ENCODE measurements around the gene HSPA12B.
A peak's percentile ranks its signal among the peaks of the same experiment; 100 is the strongest.

Gene HSPA12B, protein sequence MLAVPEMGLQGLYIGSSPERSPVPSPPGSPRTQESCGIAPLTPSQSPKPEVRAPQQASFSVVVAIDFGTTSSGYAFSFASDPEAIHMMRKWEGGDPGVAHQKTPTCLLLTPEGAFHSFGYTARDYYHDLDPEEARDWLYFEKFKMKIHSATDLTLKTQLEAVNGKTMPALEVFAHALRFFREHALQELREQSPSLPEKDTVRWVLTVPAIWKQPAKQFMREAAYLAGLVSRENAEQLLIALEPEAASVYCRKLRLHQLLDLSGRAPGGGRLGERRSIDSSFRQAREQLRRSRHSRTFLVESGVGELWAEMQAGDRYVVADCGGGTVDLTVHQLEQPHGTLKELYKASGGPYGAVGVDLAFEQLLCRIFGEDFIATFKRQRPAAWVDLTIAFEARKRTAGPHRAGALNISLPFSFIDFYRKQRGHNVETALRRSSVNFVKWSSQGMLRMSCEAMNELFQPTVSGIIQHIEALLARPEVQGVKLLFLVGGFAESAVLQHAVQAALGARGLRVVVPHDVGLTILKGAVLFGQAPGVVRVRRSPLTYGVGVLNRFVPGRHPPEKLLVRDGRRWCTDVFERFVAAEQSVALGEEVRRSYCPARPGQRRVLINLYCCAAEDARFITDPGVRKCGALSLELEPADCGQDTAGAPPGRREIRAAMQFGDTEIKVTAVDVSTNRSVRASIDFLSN

DNA sequence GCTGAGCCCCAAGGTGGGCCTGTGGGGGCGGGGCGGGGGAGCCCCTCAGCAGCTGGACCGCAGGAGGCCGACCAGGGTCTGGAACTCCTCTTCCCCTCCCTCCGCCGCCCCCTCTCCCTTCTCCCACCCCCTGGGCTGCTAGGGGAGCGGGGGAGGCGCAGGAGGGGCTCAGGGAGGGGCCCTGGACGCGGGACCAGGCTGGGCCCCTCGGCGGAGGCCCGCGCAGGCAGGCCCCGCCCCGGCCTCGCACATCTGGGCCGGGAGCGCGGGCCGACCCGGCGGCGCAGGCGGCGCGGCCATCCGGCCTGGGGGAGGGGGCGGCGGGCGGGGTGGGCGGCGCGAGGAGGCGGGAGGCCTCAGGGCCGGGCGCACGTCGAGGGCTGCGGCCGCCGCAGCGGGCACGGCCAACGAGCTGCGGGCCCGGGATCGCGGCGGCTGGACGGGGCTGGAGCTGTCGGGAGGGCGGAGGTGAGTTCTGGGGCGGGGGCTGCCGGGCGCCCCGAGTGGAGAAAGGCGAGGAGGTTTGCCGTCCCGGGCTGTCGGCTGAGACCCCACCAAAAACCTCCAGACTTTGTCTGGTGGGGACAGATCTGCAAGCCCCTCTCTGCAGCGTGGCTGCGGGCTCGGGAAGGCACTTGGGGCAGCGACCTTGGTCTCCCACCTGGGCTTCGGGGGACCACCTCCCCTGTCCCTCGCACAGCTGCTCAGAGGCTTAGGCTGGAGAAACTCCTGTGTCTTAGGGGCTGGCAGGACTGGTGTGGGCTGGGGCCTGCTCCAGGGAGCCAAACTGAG, at the start of gene HSPA12B:
Gene HSPA12B (plus strand): TSS at position 359 of the 792 bp plus-strand sequence. CDS start 5,990 bp downstream, outside the sequence.
- DNase-seq (ENCODE audit: low read depth, low spot score), result no peak

DNA sequence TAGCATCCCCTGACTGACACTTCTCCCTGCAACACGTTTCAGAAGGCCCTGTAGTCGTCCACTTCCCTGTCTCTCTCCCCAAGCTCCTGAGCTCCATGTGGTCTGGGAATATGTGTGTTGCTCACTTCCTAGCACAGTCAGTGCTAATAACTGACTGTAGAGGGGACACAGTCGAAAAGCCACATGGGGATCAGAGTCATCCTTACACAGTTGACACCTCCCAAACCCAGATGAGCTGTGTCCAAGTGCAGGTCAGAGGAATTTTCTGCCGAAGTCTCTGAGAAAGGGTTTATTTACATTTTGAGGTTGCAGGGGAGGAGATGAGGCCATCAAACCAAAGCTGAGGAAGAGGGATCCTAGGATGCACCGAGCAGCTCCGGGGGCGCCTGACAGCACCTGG, 47.1 kb upstream of the HSPA12B start:
- DNase-seq (ENCODE audit: low read depth, low spot score), result no peak

DNA sequence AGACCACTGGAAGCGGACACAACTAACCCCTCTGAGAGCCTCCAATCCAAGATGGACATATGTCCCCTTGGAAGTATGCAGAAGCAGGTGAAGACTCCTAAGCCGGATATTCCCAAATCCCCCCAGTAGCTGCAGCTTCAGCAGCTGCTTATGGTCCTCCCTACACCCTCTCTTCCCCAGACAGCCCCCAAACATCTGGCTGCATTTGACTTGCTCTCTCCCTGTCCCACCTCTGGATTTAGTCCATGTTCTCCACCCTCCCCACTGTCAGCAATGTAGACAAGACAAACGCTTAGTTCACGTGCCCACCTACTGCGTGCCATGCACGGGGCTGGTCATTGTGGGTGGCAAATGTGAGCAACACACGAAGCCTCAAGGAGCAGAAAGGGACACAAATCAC, 46.1 kb upstream of the HSPA12B start:
- DNase-seq (ENCODE audit: low read depth, low spot score), result no peak

DNA sequence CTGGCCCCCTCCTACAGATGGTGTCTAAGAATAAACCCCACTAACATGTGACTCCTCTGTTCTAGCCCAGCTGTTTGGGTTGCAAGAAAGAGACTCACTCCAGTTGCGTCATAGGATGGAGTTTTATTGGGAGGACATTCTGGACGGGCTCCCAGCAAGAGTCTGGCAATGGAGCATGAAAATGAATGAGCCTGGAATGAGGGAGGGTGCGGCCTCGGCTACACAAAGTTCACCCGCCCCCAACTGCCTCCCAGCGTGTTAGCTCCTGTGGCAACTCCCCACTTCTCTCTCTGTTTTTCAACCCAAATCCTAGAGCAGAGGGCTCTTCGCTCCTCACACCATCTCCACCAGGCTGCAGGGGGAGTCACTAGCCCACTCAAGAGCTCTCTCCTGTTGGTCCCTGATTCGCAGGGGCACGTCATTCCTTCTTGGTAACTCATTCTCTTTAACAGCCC, 45.6 kb upstream of the HSPA12B start:
- DNase-seq (ENCODE audit: low read depth, low spot score), result peak; percentile 92

DNA sequence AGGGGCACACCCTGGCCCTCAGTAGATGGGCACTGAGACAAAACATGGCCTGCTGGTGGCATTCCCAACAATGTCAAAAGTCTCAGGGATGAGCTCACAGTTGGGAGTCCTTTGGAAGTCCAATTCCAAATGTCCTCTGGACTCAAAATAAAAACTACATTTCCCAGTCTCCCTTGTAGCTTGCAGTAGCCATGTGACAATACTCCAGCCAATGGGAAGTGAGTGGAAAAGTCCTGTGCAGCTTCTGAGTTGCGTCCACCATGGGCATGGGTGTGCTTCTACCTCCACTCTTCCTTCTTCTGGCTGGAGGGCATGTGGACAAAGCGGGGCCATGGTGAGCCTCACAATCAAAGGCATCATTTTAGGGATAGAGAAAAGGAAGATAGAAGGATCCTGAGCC, 44.8 kb upstream of the HSPA12B start:
- peak; percentile 67 for DNase-seq (ENCODE audit: low read depth, low spot score)

DNA sequence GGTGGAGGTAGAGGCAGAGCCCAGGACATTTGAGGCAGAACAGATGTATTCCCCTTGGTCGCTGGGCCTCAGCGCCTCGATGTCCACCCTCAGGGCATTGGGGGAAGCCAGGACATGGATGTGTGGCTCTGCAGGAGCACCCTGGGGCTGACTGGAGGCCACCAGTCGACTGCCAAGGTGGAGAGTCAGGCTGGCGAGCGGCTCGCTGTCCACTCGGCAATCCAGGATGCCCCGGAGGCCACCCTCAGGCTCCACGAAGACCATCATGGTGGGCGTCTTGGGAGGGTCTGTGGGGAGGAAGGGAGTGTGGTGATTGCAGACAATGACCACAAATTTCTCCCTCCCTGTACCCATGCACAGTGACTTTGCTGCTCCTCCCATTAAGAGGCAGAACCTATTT, 42.5 kb upstream of the HSPA12B start:
- DNase-seq (ENCODE audit: low read depth, low spot score), result no peak

DNA sequence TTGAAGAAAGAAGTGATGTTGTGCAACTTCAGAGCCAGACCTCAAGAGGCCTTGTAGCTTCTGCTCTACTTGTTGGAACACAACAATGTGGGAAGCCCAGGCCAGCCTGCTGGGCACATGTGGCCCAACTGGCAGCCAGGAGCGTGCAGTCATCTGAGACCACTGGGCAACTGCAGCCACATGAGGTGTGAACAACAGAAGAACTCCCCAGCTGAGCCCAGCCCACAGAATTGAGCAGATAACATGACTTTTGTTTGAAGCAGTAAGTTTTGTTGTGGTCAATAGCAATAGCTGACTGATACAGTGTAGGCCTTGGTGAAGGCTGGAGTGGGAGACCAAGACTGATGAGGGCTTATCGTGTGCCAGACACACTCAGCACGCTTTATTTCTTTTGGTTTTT, 42.1 kb upstream of the HSPA12B start:
- no peak for DNase-seq (ENCODE audit: low read depth, low spot score)

DNA sequence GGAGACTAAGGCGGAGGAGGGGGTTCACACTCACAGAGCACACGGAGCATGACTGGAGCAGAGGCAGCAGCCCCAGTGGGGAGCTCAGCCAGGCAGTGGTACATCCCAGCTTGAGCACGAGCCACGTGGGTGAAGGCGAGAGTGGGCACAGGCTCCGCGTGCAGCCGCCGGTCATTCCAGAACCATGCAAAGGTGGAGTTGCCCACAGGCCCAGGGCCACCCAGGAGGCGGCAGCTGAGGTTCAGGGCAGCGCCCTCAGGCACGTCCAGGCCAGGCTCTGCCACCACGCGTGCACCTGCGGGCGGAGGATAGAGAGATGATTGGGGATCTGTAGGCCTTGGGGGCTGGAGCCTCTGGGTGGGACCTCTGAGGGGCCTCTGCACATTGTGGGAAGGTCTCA, 41.2 kb upstream of the HSPA12B start:
- no peak for DNase-seq (ENCODE audit: low read depth, low spot score)

DNA sequence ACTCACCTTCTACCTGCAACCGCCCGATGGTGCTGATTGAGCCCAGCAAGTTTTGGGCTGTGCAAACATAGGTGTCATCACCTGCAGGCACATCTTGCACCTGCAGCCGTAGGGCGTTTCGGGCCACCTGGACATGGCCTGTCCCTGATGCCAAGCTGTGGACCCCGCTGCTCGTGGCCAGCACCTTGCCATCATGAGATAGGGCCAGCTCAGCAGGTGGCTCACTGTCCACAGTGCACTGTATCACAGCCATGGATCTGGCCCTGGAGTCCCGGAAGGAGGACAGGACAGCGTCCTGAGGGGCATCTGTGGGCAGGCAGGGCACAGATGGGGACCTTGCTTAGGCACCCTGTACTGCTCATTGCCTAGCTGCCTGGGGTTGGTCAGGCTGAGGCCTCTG, 40.6 kb upstream of the HSPA12B start:
- no peak for DNase-seq (ENCODE audit: low read depth, low spot score)

DNA sequence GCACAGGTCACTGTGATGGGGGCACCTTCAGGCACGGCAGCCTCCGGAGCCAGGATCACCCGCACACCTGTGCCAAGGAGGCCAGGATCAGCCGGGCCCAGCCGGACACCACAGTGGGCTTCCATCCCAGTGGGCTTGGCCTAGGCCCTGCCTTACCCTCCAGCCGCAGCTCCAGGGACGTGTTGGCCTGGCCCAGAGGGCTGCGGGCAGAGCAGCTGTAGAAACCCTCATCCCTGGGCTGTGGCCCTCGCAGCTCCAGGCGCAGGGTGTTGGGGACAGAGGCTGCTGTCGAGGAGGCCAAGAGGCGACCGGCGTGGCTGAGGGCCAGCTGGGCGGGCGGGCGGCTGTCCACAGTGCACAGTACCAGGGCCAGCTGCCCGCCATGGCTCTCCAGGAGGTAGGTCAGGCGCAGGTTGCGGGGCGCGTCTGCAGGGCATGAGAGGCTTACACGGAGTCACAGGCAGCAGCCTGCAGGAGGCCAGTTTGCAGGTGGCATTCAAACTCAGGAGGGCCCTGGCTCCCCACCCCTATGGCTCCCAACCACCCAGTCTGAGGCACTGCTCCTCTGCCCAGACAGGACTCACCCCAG, 39.7 kb upstream of the HSPA12B start:
- DNase-seq (ENCODE audit: low read depth, low spot score), result no peak

DNA sequence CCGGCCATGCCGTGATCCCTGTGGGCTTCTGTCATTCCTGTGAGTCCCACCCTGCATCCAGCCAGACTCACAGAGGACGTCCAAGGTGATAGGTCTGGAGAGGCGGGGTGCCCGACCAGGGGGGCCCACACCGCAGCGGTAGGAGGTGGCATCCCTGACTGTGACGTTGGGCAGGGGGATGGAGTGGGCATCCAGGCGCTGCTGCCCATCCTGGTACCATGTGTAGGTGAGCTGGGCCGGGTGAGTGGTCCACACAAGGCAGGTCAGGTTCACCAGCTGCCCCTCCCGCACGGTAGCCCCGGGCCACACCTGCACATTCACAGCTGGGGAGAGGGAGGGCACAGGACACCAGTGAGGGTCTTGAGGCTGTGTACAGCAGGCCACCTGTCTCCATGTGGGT, 39.1 kb upstream of the HSPA12B start:
- no peak for DNase-seq (ENCODE audit: low read depth, low spot score)

DNA sequence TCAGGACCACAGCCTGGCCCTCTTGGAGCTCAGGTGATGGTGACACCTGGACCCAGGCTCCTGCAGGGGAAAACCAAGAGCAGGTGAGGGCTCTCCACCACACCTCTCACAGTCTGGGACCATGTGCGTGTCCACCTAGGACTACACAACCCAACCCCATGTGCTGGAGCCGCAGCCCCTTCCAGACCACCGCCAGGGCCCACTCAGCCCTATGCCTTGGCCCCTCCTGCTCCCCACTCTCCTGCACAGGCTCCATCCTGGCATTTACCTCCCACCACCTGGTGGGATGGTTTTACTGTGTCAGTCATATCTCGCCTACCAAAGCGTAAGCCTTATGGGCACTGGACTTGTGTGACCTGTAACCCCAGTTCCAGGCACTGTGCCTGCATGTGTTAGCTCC, 37.6 kb upstream of the HSPA12B start:
- DNase-seq (ENCODE audit: low read depth, low spot score), result no peak

DNA sequence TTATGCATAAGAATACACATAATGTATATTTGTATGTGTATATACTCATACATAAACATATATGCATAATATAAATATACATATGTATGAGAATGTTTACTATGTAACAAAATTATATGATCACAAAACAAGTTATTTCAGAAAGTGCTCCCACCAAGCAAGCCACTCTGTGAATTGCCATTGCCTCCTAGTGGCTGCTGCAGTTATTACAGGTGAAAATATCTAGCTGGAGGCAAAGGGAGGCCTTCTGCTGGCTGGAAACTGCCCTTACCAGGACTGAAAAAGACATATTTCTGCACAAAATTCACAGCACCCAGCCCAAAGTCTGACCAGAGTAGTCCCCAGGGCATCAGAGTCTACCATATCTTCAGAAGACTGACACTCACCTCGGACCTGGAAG, 36.3 kb upstream of the HSPA12B start:
- DNase-seq (ENCODE audit: low read depth, low spot score), result no peak

DNA sequence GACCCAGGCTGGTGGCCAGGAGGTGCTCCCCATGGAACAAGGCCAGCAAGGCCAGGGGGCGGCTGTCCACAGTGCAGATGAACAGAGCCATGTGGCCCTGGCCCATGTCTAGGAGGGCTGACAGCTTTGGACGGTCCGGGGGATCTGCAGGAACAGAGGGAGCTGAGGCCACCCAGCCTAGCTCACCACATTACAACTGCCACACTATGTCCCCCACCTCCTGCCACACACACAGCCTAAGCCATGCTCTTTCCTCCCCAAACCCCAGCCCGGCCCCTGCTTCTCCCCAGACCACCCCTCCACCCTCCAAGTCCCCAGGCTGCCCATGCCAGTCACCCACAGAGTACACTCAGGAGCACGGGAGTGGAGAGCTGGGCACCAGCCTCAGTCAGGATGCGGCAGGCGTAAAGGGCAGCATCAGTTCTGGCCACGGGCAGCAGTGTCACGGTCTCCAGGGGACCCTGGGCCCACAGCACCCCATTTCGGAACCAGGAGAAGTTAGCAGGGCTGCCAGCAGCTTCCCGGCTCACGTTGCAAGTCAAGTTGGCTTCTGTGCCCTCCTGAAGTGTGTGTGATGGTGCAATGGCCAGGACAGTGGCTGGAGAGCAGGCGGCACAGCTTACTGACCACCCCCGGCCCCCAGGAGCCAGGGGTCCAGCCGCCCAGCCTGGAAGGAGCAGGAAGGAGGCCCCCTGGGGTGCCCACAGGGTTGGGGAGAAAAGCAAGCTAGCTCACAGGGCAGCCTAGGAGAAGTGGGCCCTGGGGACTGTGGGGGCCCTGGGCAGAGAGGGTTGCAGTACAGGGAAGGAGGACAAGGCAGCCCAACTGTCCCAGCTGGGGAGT, 35.5 kb upstream of the HSPA12B start:
- DNase-seq (ENCODE audit: low read depth, low spot score), result no peak

DNA sequence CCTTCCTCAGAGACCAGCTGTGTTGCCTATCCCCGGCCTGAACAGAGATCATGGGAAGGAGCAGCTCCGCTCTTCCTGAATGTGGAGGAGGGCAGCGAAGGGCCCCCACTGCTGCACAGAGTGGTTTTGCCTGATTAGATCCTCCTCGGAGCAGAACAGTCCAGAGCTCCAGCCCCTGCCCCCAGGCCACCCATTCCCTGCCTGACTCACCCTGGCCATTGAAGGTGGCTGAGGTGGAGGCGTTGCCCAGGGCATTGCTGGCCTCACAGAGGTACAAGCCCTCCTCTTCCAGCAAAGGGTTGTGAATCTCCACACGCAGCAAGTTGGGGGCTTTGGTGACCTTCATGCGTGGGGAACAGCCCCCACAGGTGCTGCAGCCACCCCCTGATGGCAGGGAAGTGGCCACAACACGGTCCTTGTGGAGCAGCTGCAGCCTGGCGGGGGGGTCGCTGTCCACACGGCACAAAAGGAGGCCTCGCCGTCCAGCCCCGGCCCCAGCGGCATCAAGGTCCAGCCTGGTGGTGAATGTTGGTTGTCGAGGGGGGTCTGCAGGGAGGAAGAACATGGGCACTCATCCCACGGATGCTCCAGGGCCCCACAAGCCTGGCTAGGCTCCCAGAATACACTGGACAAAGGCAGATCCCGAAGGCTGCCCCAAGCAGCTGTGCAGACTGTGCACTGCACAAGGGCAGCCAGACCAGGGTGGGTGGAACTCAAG, 34.7 kb upstream of the HSPA12B start:
- DNase-seq (ENCODE audit: low read depth, low spot score), result no peak

DNA sequence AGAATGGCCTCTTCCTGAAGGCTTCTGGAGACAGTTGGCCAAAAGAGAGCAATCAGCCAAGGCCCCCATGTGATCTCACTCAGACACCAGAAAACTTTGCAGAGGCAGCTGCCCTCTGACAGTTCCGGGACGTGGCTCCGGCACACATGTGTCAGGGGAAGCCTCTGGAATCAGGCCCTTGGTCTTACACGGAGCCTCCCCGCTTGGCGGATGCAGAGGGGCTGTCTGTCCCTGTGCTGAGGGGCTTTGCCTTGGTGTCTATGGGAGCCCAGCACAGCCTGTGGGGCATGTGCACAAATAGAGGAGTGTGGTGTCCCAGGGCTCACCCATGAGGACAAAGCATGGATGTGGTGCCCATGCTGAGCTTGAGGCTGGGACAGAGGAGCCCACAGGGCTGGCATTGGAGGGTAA, 33.9 kb upstream of the HSPA12B start:
- no peak for DNase-seq (ENCODE audit: low read depth, low spot score)

DNA sequence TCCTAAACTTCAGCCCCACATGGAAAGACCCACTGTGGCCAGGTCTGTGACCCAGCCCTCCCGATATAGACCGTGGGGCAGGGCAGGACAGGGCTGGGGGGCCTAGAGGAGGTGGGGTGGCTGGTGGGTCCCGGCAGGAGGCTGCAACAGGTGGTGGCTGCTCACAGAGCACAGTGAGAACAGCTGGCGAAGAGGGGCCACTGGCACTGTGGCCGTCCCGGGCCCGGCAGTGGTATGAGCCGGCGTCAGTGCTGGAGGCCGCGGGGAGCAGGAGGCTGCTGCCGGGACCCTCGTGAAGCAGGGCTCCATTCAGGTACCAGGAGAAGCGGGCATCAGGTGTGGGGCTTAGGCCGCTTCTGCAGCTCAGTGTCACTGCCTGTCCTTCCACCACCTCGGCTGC, 33.4 kb upstream of the HSPA12B start:
- DNase-seq (ENCODE audit: low read depth, low spot score), result no peak

DNA sequence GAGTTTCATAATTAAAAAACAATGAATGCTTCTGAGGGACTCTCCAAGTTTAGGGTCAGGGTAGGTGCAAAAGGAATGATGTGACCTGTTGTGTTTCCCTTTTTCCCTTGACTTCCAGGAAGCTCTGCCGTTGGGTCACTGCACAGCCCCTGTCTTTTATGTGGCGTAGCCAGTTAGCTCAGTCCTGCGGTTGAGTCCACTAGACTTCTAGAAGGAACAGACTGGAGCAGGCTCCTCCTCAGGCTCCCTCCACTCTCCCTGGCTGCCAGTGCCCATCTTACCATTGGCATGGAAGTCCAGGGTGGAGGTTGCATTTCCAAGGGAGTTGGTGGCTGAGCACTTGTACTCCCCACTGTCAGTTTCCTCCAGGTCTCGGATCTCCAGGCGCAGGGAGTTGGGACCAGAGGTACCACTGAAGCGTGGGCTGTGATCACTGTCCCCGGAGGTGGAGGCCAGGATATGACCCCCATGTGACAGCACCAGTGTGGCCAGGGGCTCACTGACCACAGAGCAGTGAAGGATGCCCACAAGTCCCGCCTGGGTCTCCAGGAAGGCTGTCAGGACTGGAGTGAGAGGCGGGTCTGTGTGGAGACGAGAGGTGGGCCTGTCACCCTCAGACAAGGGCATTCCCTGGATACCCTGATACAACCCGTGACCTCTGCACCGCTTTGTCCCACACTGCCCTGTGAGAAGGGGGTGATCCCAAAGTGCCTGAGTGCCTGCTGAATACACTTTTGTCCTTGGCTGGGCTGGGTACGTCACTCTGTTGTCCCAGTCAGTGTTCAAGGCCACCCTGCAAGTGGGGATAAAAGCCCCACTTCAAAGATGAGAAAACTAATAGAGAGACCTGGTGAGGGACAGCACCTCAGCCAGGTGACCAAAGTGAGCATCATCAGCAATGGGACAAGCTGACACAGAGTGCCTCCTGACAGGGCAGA, 31.2 kb upstream of the HSPA12B start:
- no peak for DNase-seq (ENCODE audit: low read depth, low spot score)

Data from astrocyte of the hippocampus (primary cell).